Astrocyte (in vitro differentiated cells and primary cell): ENCODE data around the gene APRT. TPM values are rescaled to one million over a fixed set of nuclear protein-coding genes. Genes with fewer than 3 reads are reported as not detected.

ENCODE experiments used
- DNase-seq: peaks from one replicate; pipeline ENCODE4 v3.0.0-alpha.2; 2010; ENCODE audit warnings: low read depth
- FAIRE-seq: peaks from 2 replicates; lab custom pipeline; 2011; peaks lifted over from hg19 to GRCh38; lab: Jason Lieb, UNC
- H2AFZ ChIP-seq: 2 replicates; pipeline ENCODE4 v1.6.0; 2012; ENCODE audit warnings: low read depth, low read length, inconsistent platforms
- H3K27ac ChIP-seq: 2 replicates; pipeline ENCODE4 v1.5.1; 2011; ENCODE audit warnings: low read depth, low read length, inconsistent platforms
- H3K27me3 ChIP-seq: 2 replicates; pipeline ENCODE4 v1.6.0; 2011; ENCODE audit warnings: low read length, inconsistent platforms; ENCODE audit not compliant: insufficient read depth
- H3K36me3 ChIP-seq: 2 replicates; pipeline ENCODE4 v1.5.1; 2011; ENCODE audit warnings: low read length, inconsistent platforms; ENCODE audit not compliant: insufficient read depth
- H3K4me1 ChIP-seq: 2 replicates; pipeline ENCODE4 v1.5.1; 2011; ENCODE audit warnings: low read length, inconsistent platforms; ENCODE audit not compliant: insufficient read depth
- H3K4me2 ChIP-seq: 2 replicates; pipeline ENCODE4 v1.6.0; 2012; ENCODE audit warnings: low read length, inconsistent platforms
- H3K4me3 ChIP-seq: 2 replicates; pipeline ENCODE4 v1.5.1; 2011; ENCODE audit warnings: low read depth, mild to moderate bottlenecking, low read length, inconsistent platforms; ENCODE audit not compliant: insufficient read depth
- H3K79me2 ChIP-seq: 2 replicates; pipeline ENCODE4 v1.6.0; 2012; ENCODE audit warnings: mild to moderate bottlenecking, low read length, inconsistent platforms; ENCODE audit not compliant: insufficient read depth
- H3K9ac ChIP-seq: 2 replicates; pipeline ENCODE4 v1.6.0; 2012; ENCODE audit warnings: mild to moderate bottlenecking, low read length, inconsistent platforms
- H3K9me3 ChIP-seq: 2 replicates; pipeline ENCODE4 v1.5.1; 2012; ENCODE audit warnings: low read depth, mild to moderate bottlenecking, low read length, inconsistent platforms; ENCODE audit not compliant: insufficient read depth
- H4K20me1 ChIP-seq: 2 replicates; pipeline ENCODE4 v1.6.0; 2012; ENCODE audit warnings: low read length, inconsistent platforms; ENCODE audit not compliant: insufficient read depth
- H3K27ac Mint-ChIP-seq: one replicate; pipeline ENCODE4 v1.8.0; 2021; ENCODE audit warnings: mild to moderate bottlenecking, mixed read lengths; ENCODE audit not compliant: unreplicated experiment
- H3K27me3 Mint-ChIP-seq: one replicate; pipeline ENCODE4 v1.8.0; 2021; ENCODE audit warnings: low read depth, mixed read lengths; ENCODE audit not compliant: unreplicated experiment
- H3K36me3 Mint-ChIP-seq: one replicate; pipeline ENCODE4 v1.8.0; 2021; ENCODE audit warnings: low read depth, mixed read lengths; ENCODE audit not compliant: unreplicated experiment
- H3K4me1 Mint-ChIP-seq: one replicate; pipeline ENCODE4 v1.8.0; 2021; ENCODE audit warnings: low read depth, mixed read lengths; ENCODE audit not compliant: unreplicated experiment
- H3K4me3 Mint-ChIP-seq: one replicate; pipeline ENCODE4 v1.8.0; 2021; ENCODE audit warnings: mild to moderate bottlenecking, moderate library complexity, mixed read lengths; ENCODE audit not compliant: unreplicated experiment
- H3K9me3 Mint-ChIP-seq: one replicate; pipeline ENCODE4 v1.8.0; 2021; ENCODE audit warnings: mild to moderate bottlenecking, mixed read lengths; ENCODE audit not compliant: unreplicated experiment
- EZH2 ChIP-seq: IDR thresholded peaks from 2 replicates; pipeline ENCODE4 v1.6.1; 2012; ENCODE audit warnings: mild to moderate bottlenecking, low read length, inconsistent platforms; ENCODE audit not compliant: insufficient read depth
- total RNA-seq: library from RNA; stranded (reverse); gene quantifications from 2 replicates; pipeline ENCODE4 v1.2.1, GENCODE V29; 2021
- TF ChIP-seq, protein P1 (sequence below): IDR thresholded peaks from 2 replicates; pipeline ENCODE4 v1.5.1; 2011; ENCODE audit warnings: low read depth, mild to moderate bottlenecking, inconsistent platforms, low read length, moderate library complexity; ENCODE audit not compliant: insufficient read depth

The APRT gene
- total RNA-seq, 1 donor from 2014 or later = 132 TPM

DNA sequence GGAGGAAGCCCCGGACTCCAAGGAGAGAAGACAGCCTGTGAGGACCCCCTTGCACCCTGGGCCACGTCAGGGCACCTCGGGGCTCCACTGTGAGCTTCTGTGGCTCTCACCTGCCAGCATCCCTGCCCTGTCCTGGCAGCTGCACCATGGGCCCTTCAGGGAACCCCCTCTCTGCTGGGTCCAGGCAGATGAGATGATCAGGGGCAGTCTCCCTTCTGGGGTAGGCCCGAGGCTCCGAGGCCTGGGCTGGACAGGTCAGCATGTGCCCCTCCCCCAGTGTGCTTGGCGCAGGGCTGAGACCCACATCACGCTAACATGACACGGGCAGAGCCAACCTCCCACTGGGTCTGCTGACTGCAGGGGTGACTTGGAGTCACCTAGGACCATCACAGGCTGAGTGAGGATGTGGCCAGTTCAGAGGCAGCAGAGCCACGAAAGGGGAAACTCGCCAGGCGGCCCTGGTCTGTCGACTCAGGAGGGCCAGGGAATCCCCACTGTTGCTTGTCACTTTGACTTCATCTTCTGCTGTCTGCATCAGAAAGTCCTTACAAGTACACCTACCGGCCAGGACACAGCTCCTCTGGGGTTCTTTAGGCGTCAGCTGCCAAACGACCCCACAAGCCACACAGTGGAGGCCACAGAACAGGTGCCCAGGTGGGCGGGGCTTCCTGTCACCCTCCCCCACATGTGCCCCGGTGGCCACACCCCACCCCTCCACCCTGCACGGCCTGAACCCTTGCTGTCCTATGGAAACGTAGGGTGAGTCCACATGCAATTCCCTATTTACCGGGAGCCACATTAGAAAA lies 42.8 kb upstream of the APRT start:
- DNase-seq = no peak
- peaks cover 2% of the 10 kb centered on the region for H3K9me3 Mint-ChIP-seq
- Histone ChIP-seq H3K27ac (no peak overlapping the region), H3K27me3 (no peaks in the 10 kb centered on the region), H2AFZ (no peak overlapping the region), H3K79me2 (peaks cover 34% of the 10 kb centered on the region), H3K9ac (no peak overlapping the region), H3K4me3 (no peak overlapping the region), H3K36me3 (peaks cover 3% of the 10 kb centered on the region), H4K20me1 (peaks cover 50% of the 10 kb centered on the region), H3K4me1 (peaks cover 12% of the 10 kb centered on the region), H3K9me3 (no peaks in the 10 kb centered on the region), H3K4me2 (no peak overlapping the region)
- H3K27ac Mint-ChIP-seq = no peak overlapping the region
- H3K27me3 Mint-ChIP-seq = no peaks in the 10 kb centered on the region
- FAIRE-seq = no peak
- H3K4me3 Mint-ChIP-seq = no peak overlapping the region
- H3K4me1 Mint-ChIP-seq = peaks cover 6% of the 10 kb centered on the region
- TF ChIP-seq EZH2 = no peak
- peaks cover 12% of the 10 kb centered on the region for H3K36me3 Mint-ChIP-seq

DNA sequence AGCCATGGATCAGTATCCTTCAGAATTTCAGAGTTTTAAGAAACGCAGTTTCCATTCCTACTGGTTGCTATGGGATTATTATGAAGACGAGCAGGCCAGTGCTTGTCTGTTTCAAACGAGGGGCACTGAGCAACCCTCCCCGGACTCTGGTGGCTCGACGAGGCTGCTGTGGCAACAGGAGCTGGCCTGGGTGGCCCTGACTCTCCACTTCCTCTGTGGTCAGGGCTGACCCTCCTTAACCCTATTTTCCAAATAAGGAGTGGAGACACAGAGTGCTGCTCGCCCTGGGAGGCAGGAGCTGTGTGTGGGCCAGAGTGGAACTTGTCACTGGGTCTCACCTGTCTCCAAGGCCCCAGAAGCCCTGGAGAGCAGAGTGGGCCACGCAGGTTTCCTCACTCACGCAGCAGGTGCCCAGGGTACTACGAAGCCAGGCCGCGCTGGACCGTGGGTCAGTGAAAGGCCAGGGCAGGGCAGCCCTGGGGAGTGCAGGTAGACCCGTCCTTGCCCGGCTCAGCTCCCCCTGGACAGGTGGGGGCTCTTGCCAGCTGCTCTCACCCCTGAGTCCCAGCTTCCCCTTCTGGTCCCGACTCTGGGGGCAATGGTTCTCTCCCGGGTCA lies 41.7 kb upstream of the APRT start:
- Histone ChIP-seq H3K4me1 (peaks cover 12% of the 10 kb centered on the region), H3K9me3 (no peaks in the 10 kb centered on the region), H3K9ac (no peak overlapping the region), H3K79me2 (peaks cover 29% of the 10 kb centered on the region), H4K20me1 (peaks cover 45% of the 10 kb centered on the region), H2AFZ (no peak overlapping the region), H3K4me3 (no peak overlapping the region), H3K27ac (no peak overlapping the region), H3K27me3 (no peaks in the 10 kb centered on the region), H3K36me3 (no peaks in the 10 kb centered on the region), H3K4me2 (no peak overlapping the region)
- H3K9me3 Mint-ChIP-seq = peaks cover 2% of the 10 kb centered on the region
- DNase-seq (no peak), FAIRE-seq (no peak)
- H3K27me3 Mint-ChIP-seq = no peaks in the 10 kb centered on the region
- no peak overlapping the region for H3K4me3 Mint-ChIP-seq
- H3K27ac Mint-ChIP-seq = no peak overlapping the region
- H3K4me1 Mint-ChIP-seq = peaks cover 6% of the 10 kb centered on the region
- TF ChIP-seq EZH2 = no peak
- TF ChIP-seq, protein P1, sequence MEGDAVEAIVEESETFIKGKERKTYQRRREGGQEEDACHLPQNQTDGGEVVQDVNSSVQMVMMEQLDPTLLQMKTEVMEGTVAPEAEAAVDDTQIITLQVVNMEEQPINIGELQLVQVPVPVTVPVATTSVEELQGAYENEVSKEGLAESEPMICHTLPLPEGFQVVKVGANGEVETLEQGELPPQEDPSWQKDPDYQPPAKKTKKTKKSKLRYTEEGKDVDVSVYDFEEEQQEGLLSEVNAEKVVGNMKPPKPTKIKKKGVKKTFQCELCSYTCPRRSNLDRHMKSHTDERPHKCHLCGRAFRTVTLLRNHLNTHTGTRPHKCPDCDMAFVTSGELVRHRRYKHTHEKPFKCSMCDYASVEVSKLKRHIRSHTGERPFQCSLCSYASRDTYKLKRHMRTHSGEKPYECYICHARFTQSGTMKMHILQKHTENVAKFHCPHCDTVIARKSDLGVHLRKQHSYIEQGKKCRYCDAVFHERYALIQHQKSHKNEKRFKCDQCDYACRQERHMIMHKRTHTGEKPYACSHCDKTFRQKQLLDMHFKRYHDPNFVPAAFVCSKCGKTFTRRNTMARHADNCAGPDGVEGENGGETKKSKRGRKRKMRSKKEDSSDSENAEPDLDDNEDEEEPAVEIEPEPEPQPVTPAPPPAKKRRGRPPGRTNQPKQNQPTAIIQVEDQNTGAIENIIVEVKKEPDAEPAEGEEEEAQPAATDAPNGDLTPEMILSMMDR = no peak
- H3K36me3 Mint-ChIP-seq = peaks cover 11% of the 10 kb centered on the region

DNA sequence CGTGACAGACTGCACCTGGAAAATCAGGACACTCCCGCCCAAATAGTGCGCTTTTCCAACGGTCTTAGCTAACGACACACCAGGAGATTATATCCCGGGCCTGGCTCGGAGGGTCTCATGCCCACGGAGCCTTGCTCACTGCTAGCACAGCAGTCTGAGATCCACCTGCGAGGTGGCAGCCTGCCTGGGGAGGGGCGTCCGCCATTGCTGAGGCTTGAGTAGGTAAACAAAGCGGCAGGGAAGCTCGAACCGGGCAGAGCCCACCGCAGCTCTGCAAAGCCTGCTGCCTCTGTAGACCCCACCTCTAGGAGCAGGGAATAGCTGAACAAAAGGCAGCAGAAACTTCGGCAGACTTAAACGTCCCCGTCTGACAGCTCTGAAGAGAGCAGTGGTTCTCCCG lies 39.9 kb upstream of the APRT start:
- H3K4me2 ChIP-seq = no peak overlapping the region
- H4K20me1 ChIP-seq = peaks cover 45% of the 10 kb centered on the region
- peaks cover 11% of the 10 kb centered on the region for H3K36me3 Mint-ChIP-seq
- H3K9ac ChIP-seq = no peak overlapping the region
- H3K27ac Mint-ChIP-seq = no peak overlapping the region
- H3K9me3 Mint-ChIP-seq = no peaks in the 10 kb centered on the region
- H3K79me2 ChIP-seq = peaks cover 16% of the 10 kb centered on the region
- no peak for DNase-seq
- FAIRE-seq = no peak
- H3K4me3 ChIP-seq = no peak overlapping the region
- no peak overlapping the region for H3K27ac ChIP-seq
- H3K27me3 Mint-ChIP-seq = no peaks in the 10 kb centered on the region
- H2AFZ ChIP-seq = no peak overlapping the region
- H3K4me3 Mint-ChIP-seq = no peak overlapping the region
- no peaks in the 10 kb centered on the region for H3K9me3 ChIP-seq
- peaks cover 4% of the 10 kb centered on the region for H3K4me1 Mint-ChIP-seq
- H3K27me3 ChIP-seq = no peaks in the 10 kb centered on the region
- TF ChIP-seq, protein P1 = no peak
- TF ChIP-seq EZH2 = no peak
- H3K4me1 ChIP-seq = peaks cover 8% of the 10 kb centered on the region
- no peaks in the 10 kb centered on the region for H3K36me3 ChIP-seq
